Upper lobe of right lung (tissue), 1 donor: ENCODE data around the gene HGF. TPM values are rescaled to one million over a fixed set of nuclear protein-coding genes. Genes with fewer than 3 reads are reported as not detected.

Experiments used
- ATAC-seq: fragments of 200-7000 bp; cut with Tn5 transposase; one replicate; pipeline ENCODE4 v1.9.1; 2020; ENCODE audit warnings: mild to moderate bottlenecking, moderate library complexity
- DNase-seq: peaks from one replicate; pipeline ENCODE4 v3.0.0-alpha.2; 2020
- H3K27ac ChIP-seq: fragments of 200-600 bp; one replicate; pipeline ENCODE4 v1.8.0; 2022
- H3K27me3 ChIP-seq: fragments of 200-600 bp; one replicate; pipeline ENCODE4 v1.8.0; 2022; ENCODE audit warnings: mild to moderate bottlenecking
- H3K36me3 ChIP-seq: fragments of 200-600 bp; one replicate; pipeline ENCODE4 v1.8.0; 2022
- H3K4me1 ChIP-seq: fragments of 200-600 bp; one replicate; pipeline ENCODE4 v1.8.0; 2022
- H3K4me3 ChIP-seq: fragments of 200-600 bp; one replicate; pipeline ENCODE4 v1.8.0; 2022; ENCODE audit warnings: mild to moderate bottlenecking
- H3K9me3 ChIP-seq: fragments of 200-600 bp; one replicate; pipeline ENCODE4 v1.8.0; 2022
- intact Hi-C: fragments of 100-400 bp; cut with DNase I; formaldehyde crosslinking; loops from one replicate; pipeline ENCODE4 v1.11.0; 2022
- total RNA-seq: library from RNA; stranded (reverse); fragmentation: NEBNext Ultra II Directional; extraction: Animal tissue kit (Norgen Biotek cat#: 25700); gene quantifications from one replicate; pipeline ENCODE4 v1.2.1, GENCODE V29; 2021
- TF ChIP-seq, protein P1 (sequence below): fragments of 200-600 bp; IDR thresholded peaks from one replicate; pipeline ENCODE4 v1.8.0; 2022; ENCODE audit warnings: antibody characterized with exemption
- donor health status: DM: no; HTN: yes; CAD: no; lungs with severe emphysema.

Gene HGF
- total RNA-seq, 1 donor from 2014 or later, result 26.5 TPM

DNA sequence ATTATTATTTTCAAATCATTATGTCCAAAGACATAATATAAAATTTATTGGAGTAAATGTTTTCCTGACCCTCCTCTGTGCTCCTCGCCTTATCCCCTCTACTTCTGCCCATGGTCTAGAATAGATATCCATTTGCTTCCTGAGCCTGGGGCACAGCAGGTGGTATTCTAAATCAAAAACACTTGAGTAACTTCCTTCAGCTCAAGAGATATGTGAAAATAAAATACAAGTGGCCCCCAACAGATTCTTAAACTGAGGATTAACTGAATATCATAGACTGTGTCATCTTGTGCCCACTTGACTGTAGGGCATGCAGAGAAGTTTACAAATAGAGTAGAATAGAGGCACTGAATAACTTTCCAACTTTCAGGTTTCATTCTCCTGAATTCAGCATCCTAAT, 59.1 kb downstream of the HGF start:
- intact Hi-C loops, result no loop called here
- H3K4me3 ChIP-seq, result no peak overlapping the region
- H3K27me3 ChIP-seq, result no peaks in the 10 kb centered on the region
- H3K36me3 ChIP-seq, result no peaks in the 10 kb centered on the region
- H3K9me3 ChIP-seq, result no peaks in the 10 kb centered on the region
- ATAC-seq (no peak), DNase-seq (no peak)
- TF ChIP-seq, protein P1, sequence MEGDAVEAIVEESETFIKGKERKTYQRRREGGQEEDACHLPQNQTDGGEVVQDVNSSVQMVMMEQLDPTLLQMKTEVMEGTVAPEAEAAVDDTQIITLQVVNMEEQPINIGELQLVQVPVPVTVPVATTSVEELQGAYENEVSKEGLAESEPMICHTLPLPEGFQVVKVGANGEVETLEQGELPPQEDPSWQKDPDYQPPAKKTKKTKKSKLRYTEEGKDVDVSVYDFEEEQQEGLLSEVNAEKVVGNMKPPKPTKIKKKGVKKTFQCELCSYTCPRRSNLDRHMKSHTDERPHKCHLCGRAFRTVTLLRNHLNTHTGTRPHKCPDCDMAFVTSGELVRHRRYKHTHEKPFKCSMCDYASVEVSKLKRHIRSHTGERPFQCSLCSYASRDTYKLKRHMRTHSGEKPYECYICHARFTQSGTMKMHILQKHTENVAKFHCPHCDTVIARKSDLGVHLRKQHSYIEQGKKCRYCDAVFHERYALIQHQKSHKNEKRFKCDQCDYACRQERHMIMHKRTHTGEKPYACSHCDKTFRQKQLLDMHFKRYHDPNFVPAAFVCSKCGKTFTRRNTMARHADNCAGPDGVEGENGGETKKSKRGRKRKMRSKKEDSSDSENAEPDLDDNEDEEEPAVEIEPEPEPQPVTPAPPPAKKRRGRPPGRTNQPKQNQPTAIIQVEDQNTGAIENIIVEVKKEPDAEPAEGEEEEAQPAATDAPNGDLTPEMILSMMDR, result no peak
- no peak overlapping the region for H3K27ac ChIP-seq
- H3K4me1 ChIP-seq, result no peaks in the 10 kb centered on the region

DNA sequence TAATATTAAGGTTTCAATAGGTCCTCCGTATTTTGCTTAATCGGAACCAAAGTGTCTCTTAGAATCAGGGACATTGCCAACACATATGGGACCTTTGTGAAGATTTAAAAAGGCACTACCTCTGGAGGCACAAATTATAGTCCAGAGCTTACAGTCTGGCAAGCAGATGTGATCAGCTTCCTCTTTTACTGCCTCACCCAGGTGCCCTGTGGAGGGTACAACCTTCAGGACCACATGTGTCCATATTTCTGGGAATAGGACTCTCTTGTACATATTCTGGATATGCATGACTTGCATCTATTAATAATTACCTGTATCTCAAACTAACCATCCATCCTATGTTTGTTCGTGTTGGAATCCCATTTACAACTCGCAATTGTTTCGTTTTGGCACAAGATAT, 60.0 kb downstream of the HGF start:
- ATAC-seq (no peak), DNase-seq (no peak)
- Histone ChIP-seq H3K27me3 (no peaks in the 10 kb centered on the region), H3K27ac (no peak overlapping the region), H3K9me3 (no peaks in the 10 kb centered on the region), H3K36me3 (no peaks in the 10 kb centered on the region), H3K4me3 (no peak overlapping the region), H3K4me1 (no peaks in the 10 kb centered on the region)
- TF ChIP-seq, protein P1, result no peak
- intact Hi-C loops, result no loop called here

DNA sequence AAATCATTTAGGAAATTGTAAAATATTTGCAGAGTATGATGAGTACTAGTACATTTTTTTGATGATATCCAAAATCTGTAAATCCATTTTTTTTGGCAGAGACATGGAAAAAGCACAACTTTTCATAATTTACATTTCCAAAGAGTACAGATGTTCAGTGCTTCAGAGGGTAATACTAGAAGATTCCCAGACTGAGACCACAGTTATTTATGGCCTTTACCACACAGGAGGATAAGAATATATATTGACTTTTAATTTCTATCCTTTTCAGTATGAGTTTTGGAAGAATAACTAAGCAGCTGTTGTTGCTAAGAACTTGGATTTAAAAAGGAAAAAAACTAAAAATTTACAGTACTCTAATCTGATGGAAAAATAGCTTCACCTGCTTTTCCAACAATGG, 61.9 kb downstream of the HGF start:
- ATAC-seq (no peak), DNase-seq (no peak)
- H3K4me3 ChIP-seq, result no peak overlapping the region
- no peaks in the 10 kb centered on the region for H3K27me3 ChIP-seq
- intact Hi-C loops, result no loop called here
- H3K4me1 ChIP-seq, result no peaks in the 10 kb centered on the region
- TF ChIP-seq, protein P1, result no peak
- no peaks in the 10 kb centered on the region for H3K9me3 ChIP-seq
- H3K36me3 ChIP-seq, result no peaks in the 10 kb centered on the region
- H3K27ac ChIP-seq, result no peak overlapping the region

DNA sequence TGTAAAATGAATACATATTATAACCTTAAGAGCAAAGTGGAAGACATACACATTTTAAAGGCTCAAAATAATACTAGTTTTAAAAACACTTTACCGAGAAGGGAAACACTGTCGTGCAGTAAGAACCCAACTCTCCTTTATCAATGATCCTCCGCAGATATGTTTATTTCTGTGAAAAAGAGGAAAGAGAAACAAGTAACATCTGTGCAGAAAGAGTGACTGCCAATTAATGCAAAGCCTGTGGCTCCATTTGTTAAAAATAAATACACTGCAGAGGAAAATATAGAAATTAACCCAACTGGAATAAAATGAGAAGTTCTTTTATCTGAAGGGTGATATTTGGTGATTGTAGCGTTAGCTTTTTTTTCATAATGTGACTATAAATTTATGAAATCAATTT, 62.7 kb downstream of the HGF start:
- H3K4me1 ChIP-seq, result no peaks in the 10 kb centered on the region
- no peak for DNase-seq
- TF ChIP-seq, protein P1, result no peak
- no peak overlapping the region for H3K27ac ChIP-seq
- ATAC-seq, result no peak
- H3K9me3 ChIP-seq, result no peaks in the 10 kb centered on the region
- intact Hi-C loops, result no loop called here
- H3K36me3 ChIP-seq, result no peaks in the 10 kb centered on the region
- no peaks in the 10 kb centered on the region for H3K27me3 ChIP-seq
- no peak overlapping the region for H3K4me3 ChIP-seq

DNA sequence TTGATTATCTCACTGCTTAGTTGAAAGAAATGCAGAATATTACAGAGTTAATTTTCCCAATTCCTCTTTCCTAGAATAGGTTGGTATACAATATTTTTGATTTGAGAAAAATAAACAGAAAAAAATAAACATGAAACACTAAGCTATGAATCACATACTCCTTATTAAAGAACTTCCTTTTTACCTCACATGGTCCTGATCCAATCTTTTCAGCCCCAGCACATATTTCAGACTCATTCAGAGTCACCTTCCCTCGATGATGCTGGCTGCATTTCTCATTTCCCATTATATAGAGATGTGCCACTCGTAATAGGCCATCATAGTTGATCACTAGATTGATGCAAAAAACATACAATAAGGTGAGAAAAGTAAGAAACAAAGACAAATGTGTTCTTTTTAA, 64.6 kb downstream of the HGF start:
- ATAC-seq, result no peak
- Histone ChIP-seq H3K36me3 (no peaks in the 10 kb centered on the region), H3K4me3 (no peak overlapping the region), H3K4me1 (no peaks in the 10 kb centered on the region), H3K9me3 (no peaks in the 10 kb centered on the region), H3K27me3 (no peaks in the 10 kb centered on the region), H3K27ac (no peak overlapping the region)
- no peak for DNase-seq
- intact Hi-C loops, result no loop called here
- TF ChIP-seq, protein P1, result no peak

DNA sequence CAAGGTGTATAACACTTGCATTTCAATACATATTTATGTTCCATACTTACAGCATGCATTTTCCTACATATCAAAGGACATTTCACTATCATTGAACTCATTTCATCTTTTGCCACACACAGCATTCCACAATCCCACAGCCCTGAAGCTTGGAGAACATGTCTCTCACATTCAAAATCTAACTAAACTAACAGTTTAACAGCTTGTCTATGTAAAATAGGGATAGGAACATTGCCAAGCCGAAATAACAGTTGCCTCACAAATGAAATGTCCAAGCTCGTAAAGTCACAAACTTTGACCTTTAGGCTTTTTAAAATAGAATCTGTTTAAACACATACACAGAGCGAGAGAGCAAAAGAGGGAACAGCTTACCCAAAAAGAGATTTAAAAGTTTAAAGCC, 65.3 kb downstream of the HGF start:
- no peaks in the 10 kb centered on the region for H3K9me3 ChIP-seq
- intact Hi-C loops, result no loop called here
- H3K4me3 ChIP-seq, result no peak overlapping the region
- TF ChIP-seq, protein P1, result no peak
- ATAC-seq, result no peak
- DNase-seq, result no peak
- no peaks in the 10 kb centered on the region for H3K27me3 ChIP-seq
- H3K4me1 ChIP-seq, result no peaks in the 10 kb centered on the region
- no peak overlapping the region for H3K27ac ChIP-seq
- H3K36me3 ChIP-seq, result no peaks in the 10 kb centered on the region
